T-cell (primary cell): ENCODE results near the gene PDIA2. TPM values are rescaled to one million over a fixed set of nuclear protein-coding genes. Genes with fewer than 3 reads are reported as not detected.

Source experiments
- ATAC-seq, 4 experiments: fragments of 200-7000 bp in 3 of 4; fragments of 150-1000 bp in 1 of 4; cut with Tn5 transposase; replicated peaks in 1 of 4; 1 replicate in 3 of 4; 2 replicates in 1 of 4; pipeline ENCODE4 v1.10.0; 2021; ENCODE audit warnings: moderate library complexity in 3 of 4, mild to moderate bottlenecking in 2 of 4, moderate number of reproducible peaks in 1 of 4
- CTCF ChIA-PET, 2 donors: fragments of 300-600 bp; sonication (Branson Sonifier 250); formaldehyde crosslinking; loops; one replicate each; lab custom pipeline; 2022; ENCODE audit warnings: antibody characterized with exemption in 2 of 2; lab: Charles Lee
- POLR2A ChIA-PET, 2 donors: fragments of 300-600 bp; sonication (Branson Sonifier 250); formaldehyde crosslinking; loops; one replicate each; lab custom pipeline; 2022; ENCODE audit warnings: antibody characterized with exemption in 2 of 2; lab: Charles Lee
- DNase-seq, 35 experiments: peaks; one replicate each; pipeline versions ENCODE4 v3.0.0 to v3.0.0-alpha.2; 2013 to 2023
- H3K27ac ChIP-seq: one replicate; pipeline ENCODE4 v1.5.1; 2013; ENCODE audit warnings: low read length
- H3K27me3 ChIP-seq, 2 experiments: replicated peaks in 1 of 2; 1 replicate in 1 of 2; 2 replicates in 1 of 2; pipeline versions ENCODE4 v1.6.1 to v1.7.0; 2013; ENCODE audit warnings: low read length in 1 of 2, mixed read lengths in 1 of 2; ENCODE audit not compliant: control insufficient read depth in 2 of 2, insufficient read depth in 2 of 2; ENCODE audit errors: extremely low read depth in 1 of 2
- H3K36me3 ChIP-seq, 2 donors: 1 replicate in 1 of 2; 2 replicates in 1 of 2; pipeline versions ENCODE4 v1.6.1 to v1.7.0; 2013; ENCODE audit warnings: low read length in 1 of 2; ENCODE audit not compliant: control insufficient read depth in 2 of 2, insufficient read depth in 1 of 2; ENCODE audit errors: extremely low read depth in 1 of 2
- H3K4me1 ChIP-seq, 2 experiments: 1 replicate in 1 of 2; 2 replicates in 1 of 2; pipeline versions ENCODE4 v1.6.1 to v1.7.0; 2013; ENCODE audit warnings: low read length in 2 of 2, mixed read lengths in 1 of 2; ENCODE audit not compliant: insufficient read depth in 2 of 2, control insufficient read depth in 1 of 2; ENCODE audit errors: extremely low read depth in 1 of 2
- H3K4me3 ChIP-seq, 2 donors: 1 replicate in 1 of 2; 2 replicates in 1 of 2; pipeline versions ENCODE4 v1.5.1 to v1.7.0; 2013; ENCODE audit warnings: mild to moderate bottlenecking in 2 of 2, low read length in 1 of 2, moderate library complexity in 1 of 2; ENCODE audit not compliant: control insufficient read depth in 1 of 2; ENCODE audit errors: extremely low read depth in 1 of 2
- H3K9me3 ChIP-seq: 2 replicates; pipeline ENCODE4 v1.7.0; 2013
- H3K27ac Mint-ChIP-seq, 2 donors: one replicate each; pipeline ENCODE4 v1.8.0; 2020 to 2021; ENCODE audit warnings: mild to moderate bottlenecking in 2 of 2, mixed read lengths in 2 of 2
- H3K27me3 Mint-ChIP-seq, 2 donors: one replicate each; pipeline ENCODE4 v1.8.0; 2021 to 2022; ENCODE audit warnings: mixed read lengths in 2 of 2
- H3K36me3 Mint-ChIP-seq: one replicate; pipeline ENCODE4 v1.8.0; 2021; ENCODE audit warnings: mixed read lengths
- H3K4me1 Mint-ChIP-seq, 3 donors: one replicate each; pipeline ENCODE4 v1.8.0; 2020 to 2022; ENCODE audit warnings: mixed read lengths in 3 of 3, mild to moderate bottlenecking in 1 of 3
- H3K4me3 Mint-ChIP-seq, 3 donors: one replicate each; pipeline ENCODE4 v1.8.0; 2020 to 2022; ENCODE audit warnings: mild to moderate bottlenecking in 3 of 3, mixed read lengths in 3 of 3, moderate library complexity in 3 of 3
- H3K9me3 Mint-ChIP-seq, 3 donors: one replicate each; pipeline ENCODE4 v1.8.0; 2020 to 2022; ENCODE audit warnings: mixed read lengths in 3 of 3
- WGBS: methylation state at CpG from one replicate; pipeline ENCODE4 v1.1.5; 2013; ENCODE audit warnings: missing lambda C conversion rate; ENCODE audit not compliant: insufficient coverage; 5-methylcytosine and 5-hydroxymethylcytosine counted together
- total RNA-seq, 35 experiments: library from RNA in 6 of 35; stranded (reverse) in 6 of 35; fragments of 120-200 nt in 1 of 35; gene quantifications; one replicate each; pipeline versions ENCODE4 v1.2.1 to v1.2.4 and lab custom pipeline; 2013 to 2026

PDIA2 gene
- total RNA-seq, 5 donors from 2014 or later (not counting 1 experiment from before 2014, with no cell fraction given) = 0.38 to 0.54 (median 0.53) TPM; not detected in 2

DNA sequence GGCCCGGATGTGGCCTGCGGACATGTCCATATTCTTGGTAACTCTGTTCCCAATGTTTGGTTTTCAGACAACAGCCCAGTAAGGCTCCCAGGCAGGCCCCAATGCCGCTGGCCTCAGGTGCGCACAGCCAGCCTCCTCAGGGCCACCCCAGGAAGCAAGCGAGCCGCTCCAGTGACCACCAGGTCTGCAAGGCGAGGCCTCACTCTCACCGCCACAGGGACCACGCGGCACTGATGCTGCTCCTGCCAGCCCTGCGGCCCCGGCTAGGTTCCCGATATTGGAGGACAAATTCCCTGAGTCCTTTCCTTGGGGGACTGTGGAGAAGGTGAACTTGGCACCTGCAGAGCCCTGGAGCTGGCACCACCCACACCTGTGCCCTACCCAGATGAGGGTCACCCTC, 19.0 kb downstream of the PDIA2 start:
- Histone ChIP-seq H3K27me3 (no peaks in the 10 kb centered on the region), H3K27ac (no peak overlapping the region), H3K4me3 (no peak overlapping the region), H3K9me3 (no peaks in the 10 kb centered on the region), H3K4me1 (peaks cover 0 to 7% of the 10 kb centered on the region in 2 experiments), H3K36me3 (peaks cover 19 to 51% of the 10 kb centered on the region in 2 donors)
- ATAC-seq (no peak), DNase-seq (no peak)
- POLR2A ChIA-PET = no interaction called here
- H3K4me1 Mint-ChIP-seq = peaks cover 1 to 9% (median 5%) of the 10 kb centered on the region in 3 donors
- peaks cover 5% of the 10 kb centered on the region for H3K36me3 Mint-ChIP-seq
- no peaks in the 10 kb centered on the region for H3K9me3 Mint-ChIP-seq
- H3K27ac Mint-ChIP-seq = no peak overlapping the region
- no peak overlapping the region for H3K4me3 Mint-ChIP-seq
- CTCF ChIA-PET = no interaction called here
- 97% methylated on average over 7 of the region's 13 CpGs for WGBS
- no peaks in the 10 kb centered on the region for H3K27me3 Mint-ChIP-seq

- peak in 2 of 4 experiments; percentile 36 to 63 for ATAC-seq
- H3K4me3 Mint-ChIP-seq = no peak overlapping the region
- H3K4me1 ChIP-seq = peaks cover 2 to 27% of the 10 kb centered on the region in 2 experiments
- H3K9me3 ChIP-seq = no peaks in the 10 kb centered on the region
- no peak overlapping the region for H3K4me3 ChIP-seq
- H3K9me3 Mint-ChIP-seq = no peaks in the 10 kb centered on the region
- CTCF ChIA-PET = no interaction called here
- WGBS = 94% methylated on average over 41 of the region's 43 CpGs
- H3K36me3 ChIP-seq = peaks cover 27 to 57% of the 10 kb centered on the region in 2 donors
- H3K27ac ChIP-seq = no peak overlapping the region
- no peaks in the 10 kb centered on the region for H3K27me3 ChIP-seq
- H3K36me3 Mint-ChIP-seq = peaks cover 5% of the 10 kb centered on the region
- H3K27ac Mint-ChIP-seq = no peak overlapping the region
- POLR2A ChIA-PET = interaction anchor here in 1 of 2 donors (0.6 kb wide), 1 partner anchor 156 kb away, joined by 6 read pairs; no protein-coding TSS in a partner anchor
- H3K27me3 Mint-ChIP-seq = no peaks in the 10 kb centered on the region
- DNase-seq = peak in 3 of 35 experiments; percentile 26 to 43 (median 33)
- H3K4me1 Mint-ChIP-seq = peaks cover 7 to 10% (median 9%) of the 10 kb centered on the region in 3 donors
These were observed 21.0 kb downstream of the PDIA2 start for GRCh38 chr16:303760-304505.

GRCh38 chr16:305916-306626, 23.1 kb downstream of the PDIA2 start:
- whole genome bisulfite sequencing = 100% methylated on average over 9 of the region's 19 CpGs
- Mint-ChIP-seq H3K27ac (no peak overlapping the region), H3K36me3 (peaks cover 7% of the 10 kb centered on the region), H3K4me3 (no peak overlapping the region), H3K9me3 (no peaks in the 10 kb centered on the region), H3K4me1 (peaks cover 15 to 18% (median 16%) of the 10 kb centered on the region in 3 donors), H3K27me3 (no peaks in the 10 kb centered on the region)
- H3K9me3 ChIP-seq = no peaks in the 10 kb centered on the region
- peaks cover 21 to 60% of the 10 kb centered on the region in 2 donors for H3K36me3 ChIP-seq
- no peaks in the 10 kb centered on the region for H3K27me3 ChIP-seq
- CTCF ChIA-PET = no interaction called here
- H3K4me1 ChIP-seq = peaks cover 4 to 36% of the 10 kb centered on the region in 2 experiments
- ATAC-seq = no peak
- no peak overlapping the region for H3K4me3 ChIP-seq
- DNase-seq = no peak
- POLR2A ChIA-PET = no interaction called here
- no peak overlapping the region for H3K27ac ChIP-seq

- no peak for DNase-seq
- Histone ChIP-seq H3K36me3 (peaks cover 25 to 56% of the 10 kb centered on the region in 2 donors), H3K27ac (no peak overlapping the region), H3K27me3 (no peaks in the 10 kb centered on the region), H3K9me3 (no peaks in the 10 kb centered on the region), H3K4me1 (peaks cover 4 to 36% of the 10 kb centered on the region in 2 experiments), H3K4me3 (no peak overlapping the region)
- no peak for ATAC-seq
- Mint-ChIP-seq H3K4me3 (no peak overlapping the region), H3K36me3 (peaks cover 10% of the 10 kb centered on the region), H3K27ac (no peak overlapping the region), H3K9me3 (no peaks in the 10 kb centered on the region), H3K27me3 (no peaks in the 10 kb centered on the region), H3K4me1 (peaks cover 15 to 18% (median 16%) of the 10 kb centered on the region in 3 donors)
- ChIA-PET POLR2A (no interaction called here), CTCF (no interaction called here)
- WGBS = 96% methylated on average over 16 of the region's 17 CpGs
These were observed 24.0 kb downstream of the PDIA2 start for GRCh38 chr16:306911-307370.

- peaks cover 4 to 36% of the 10 kb centered on the region in 2 experiments for H3K4me1 ChIP-seq
- Mint-ChIP-seq H3K4me3 (no peak overlapping the region), H3K9me3 (no peaks in the 10 kb centered on the region), H3K36me3 (peaks cover 14% of the 10 kb centered on the region), H3K27ac (no peak overlapping the region), H3K27me3 (no peaks in the 10 kb centered on the region), H3K4me1 (peaks cover 16 to 18% (median 17%) of the 10 kb centered on the region in 3 donors)
- ChIA-PET CTCF (no interaction called here), POLR2A (no interaction called here)
- ATAC-seq (peak in 1 of 4 experiments; percentile 7), DNase-seq (peak in 1 of 35 experiments; percentile 31)
- no peaks in the 10 kb centered on the region for H3K27me3 ChIP-seq
- WGBS = 77% methylated on average over 20 of the region's 21 CpGs
- no peaks in the 10 kb centered on the region for H3K9me3 ChIP-seq
- no peak overlapping the region for H3K27ac ChIP-seq
- no peak overlapping the region for H3K4me3 ChIP-seq
- H3K36me3 ChIP-seq = peaks cover 21 to 53% of the 10 kb centered on the region in 2 donors
These were observed 24.8 kb downstream of the PDIA2 start for GRCh38 chr16:307691-308312.

DNA sequence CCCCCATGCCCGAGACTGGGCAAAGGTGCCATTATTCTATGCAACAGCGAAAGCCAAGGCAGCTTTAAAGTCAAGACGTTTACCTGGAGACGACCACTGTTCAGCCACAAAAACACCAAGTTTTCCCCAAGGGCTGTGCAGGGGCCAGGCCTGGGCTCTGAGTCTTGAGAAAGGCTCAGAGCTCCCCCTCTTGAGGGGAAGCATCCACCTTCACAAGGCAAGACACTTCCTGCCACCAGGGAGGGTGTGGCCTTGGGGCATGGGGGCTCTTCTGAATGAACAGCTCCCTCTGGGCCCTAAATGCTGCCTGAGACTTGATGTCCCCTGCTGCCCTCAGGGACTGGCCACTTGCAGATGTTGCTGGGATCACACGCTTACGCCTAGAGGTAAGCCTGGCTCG, 26.5 kb downstream of the PDIA2 start:
- H3K36me3 ChIP-seq = peaks cover 26 to 60% of the 10 kb centered on the region in 2 donors

More for the DNA sequence above, 26.5 kb downstream of the PDIA2 start:
- Mint-ChIP-seq H3K27ac (peak overlapping the region; percentile 54 to 67), H3K4me1 (peaks cover 17 to 20% (median 18%) of the 10 kb centered on the region in 3 donors), H3K4me3 (no peak overlapping the region), H3K27me3 (no peaks in the 10 kb centered on the region), H3K9me3 (no peaks in the 10 kb centered on the region), H3K36me3 (peaks cover 24% of the 10 kb centered on the region)
- H3K9me3 ChIP-seq = no peaks in the 10 kb centered on the region
- DNase-seq = peak in 8 of 35 experiments; percentile 11 to 53 (median 27)
- no peaks in the 10 kb centered on the region for H3K27me3 ChIP-seq
- H3K4me1 ChIP-seq = peaks cover 4 to 36% of the 10 kb centered on the region in 2 experiments
- CTCF ChIA-PET = no interaction called here
- POLR2A ChIA-PET = no interaction called here
- H3K4me3 ChIP-seq = no peak overlapping the region
- WGBS = 91% methylated on average over 5 of the region's 7 CpGs
- H3K27ac ChIP-seq = no peak overlapping the region
- peak; percentile 60 to 85 (median 76) for ATAC-seq
